ENCODE measurements around the gene SH3PXD2B.

Gene SH3PXD2B

DNA sequence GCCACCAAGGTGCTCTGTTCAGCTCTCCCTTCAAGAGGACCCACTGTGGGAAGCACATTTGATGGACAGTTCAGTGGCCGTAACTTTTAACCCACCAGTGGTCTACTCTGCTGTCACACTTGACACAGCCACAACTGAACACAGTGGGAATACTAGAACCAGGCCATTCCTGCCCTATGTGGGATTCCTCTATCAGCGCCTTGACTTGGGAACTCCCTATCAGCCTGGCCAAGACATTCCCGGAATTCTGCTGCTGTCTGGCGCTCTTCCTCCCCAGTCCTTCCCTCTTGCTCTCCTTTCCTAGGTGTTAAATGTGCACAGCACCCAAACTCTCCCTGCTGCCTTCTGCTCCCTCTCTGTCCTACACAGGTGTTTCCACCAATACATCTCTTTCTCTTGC, 23.1 kb upstream of the SH3PXD2B start:
- Mint-ChIP-seq H3K4me1 (peaks cover 5% of the 10 kb centered on the region), H3K36me3 (ENCODE audit: low read depth) (no peaks in the 10 kb centered on the region), H3K9me3 (no peaks in the 10 kb centered on the region), H3K4me3 (no peak overlapping the region), H3K27me3 (ENCODE audit: low read depth) (no peaks in the 10 kb centered on the region), H3K27ac (no peak overlapping the region)
- no peak for TF ChIP-seq CTCF (IDR thresholded peaks at IDR 0.05; ENCODE audit: unreplicated experiment in 3 of 3)

- TF ChIP-seq CTCF (IDR thresholded peaks at IDR 0.05; ENCODE audit: unreplicated experiment in 3 of 3), result no peak
- no peak overlapping the region for H3K27ac Mint-ChIP-seq
- peaks cover 5% of the 10 kb centered on the region for H3K4me1 Mint-ChIP-seq
- H3K4me3 Mint-ChIP-seq, result no peak overlapping the region
- H3K27me3 Mint-ChIP-seq (ENCODE audit: low read depth), result no peaks in the 10 kb centered on the region
- no peaks in the 10 kb centered on the region for H3K36me3 Mint-ChIP-seq (ENCODE audit: low read depth)
- no peaks in the 10 kb centered on the region for H3K9me3 Mint-ChIP-seq
These were observed 20.0 kb upstream of the SH3PXD2B start for GRCh38 chr5:172474293-172474692.

GRCh38 chr5:172473427-172473826, 19.1 kb upstream of the SH3PXD2B start:
- Mint-ChIP-seq H3K27ac (no peak overlapping the region), H3K4me1 (no peaks in the 10 kb centered on the region), H3K27me3 (ENCODE audit: low read depth) (no peaks in the 10 kb centered on the region), H3K4me3 (no peak overlapping the region), H3K9me3 (peaks cover 3% of the 10 kb centered on the region), H3K36me3 (ENCODE audit: low read depth) (no peaks in the 10 kb centered on the region)
- no peak for TF ChIP-seq CTCF (IDR thresholded peaks at IDR 0.05; ENCODE audit: unreplicated experiment in 3 of 3)

- no peak for TF ChIP-seq CTCF (IDR thresholded peaks at IDR 0.05; ENCODE audit: unreplicated experiment in 3 of 3)
- Mint-ChIP-seq H3K4me1 (no peaks in the 10 kb centered on the region), H3K27me3 (ENCODE audit: low read depth) (no peaks in the 10 kb centered on the region), H3K9me3 (peaks cover 3% of the 10 kb centered on the region), H3K36me3 (ENCODE audit: low read depth) (peaks cover 4% of the 10 kb centered on the region), H3K4me3 (no peak overlapping the region), H3K27ac (no peak overlapping the region)
These were observed 15.4 kb upstream of the SH3PXD2B start for GRCh38 chr5:172469697-172470096.

- Mint-ChIP-seq H3K9me3 (peaks cover 21% of the 10 kb centered on the region), H3K27ac (no peak overlapping the region), H3K36me3 (ENCODE audit: low read depth) (peaks cover 4% of the 10 kb centered on the region), H3K4me1 (no peaks in the 10 kb centered on the region), H3K4me3 (no peak overlapping the region), H3K27me3 (ENCODE audit: low read depth) (peaks cover 4% of the 10 kb centered on the region)
- TF ChIP-seq CTCF (IDR thresholded peaks at IDR 0.05; ENCODE audit: unreplicated experiment in 3 of 3), result no peak
These were observed 11.7 kb upstream of the SH3PXD2B start for GRCh38 chr5:172466062-172466461.

DNA sequence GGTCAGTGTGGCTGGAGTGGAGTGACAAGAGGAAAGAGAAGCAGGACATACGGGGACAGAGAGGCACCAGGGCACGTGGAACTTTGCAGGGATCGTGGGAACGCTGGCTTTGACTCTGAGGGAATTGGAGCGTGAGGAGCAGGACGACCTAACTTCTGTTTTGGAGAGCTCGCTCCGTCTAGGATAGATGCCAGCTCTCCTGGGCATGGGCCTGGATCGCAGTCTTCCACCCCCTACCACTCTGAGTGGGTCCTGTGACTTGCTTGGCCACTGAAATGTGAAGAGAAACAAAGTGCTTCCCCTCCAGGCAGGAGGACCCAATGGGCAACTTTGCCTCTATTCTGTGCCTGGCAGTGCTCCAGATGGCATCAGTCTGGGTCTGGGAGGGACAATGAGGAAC, 8.7 kb upstream of the SH3PXD2B start:
- Mint-ChIP-seq H3K4me1 (peaks cover 20% of the 10 kb centered on the region), H3K36me3 (ENCODE audit: low read depth) (peaks cover 4% of the 10 kb centered on the region), H3K9me3 (peaks cover 17% of the 10 kb centered on the region), H3K4me3 (no peak overlapping the region), H3K27me3 (ENCODE audit: low read depth) (peaks cover 4% of the 10 kb centered on the region), H3K27ac (no peak overlapping the region)
- no peak for TF ChIP-seq CTCF (IDR thresholded peaks at IDR 0.05; ENCODE audit: unreplicated experiment in 3 of 3)

All from nephron (organoid).